GM18873 (cell line): Measurements from ENCODE around the gene RNF214.

Experiments
- ATAC-seq: cut with Tn5 transposase; IDR thresholded peaks from one replicate; pipeline ENCODE4 v1.9.1; 2021; ENCODE audit warnings: mild to moderate bottlenecking, moderate library complexity, moderate number of reproducible peaks; ENCODE audit not compliant: unreplicated experiment, low FRiP score

RNF214 gene

GRCh38 chr11:117212697-117213355 lies 19.6 kb upstream of the RNF214 start:
- ATAC-seq = no peak

GRCh38 chr11:117214404-117215110 lies 17.9 kb upstream of the RNF214 start:
- ATAC-seq = no peak

GRCh38 chr11:117217141-117218084 lies 15.1 kb upstream of the RNF214 start:
- ATAC-seq = no peak

GRCh38 chr11:117218133-117218915 lies 14.1 kb upstream of the RNF214 start:
- no peak for ATAC-seq

- ATAC-seq = no peak
Observed at GRCh38 chr11:117219001-117219400, 13.5 kb upstream of the RNF214 start.

- no peak for ATAC-seq
Observed at GRCh38 chr11:117219455-117219854, 13.0 kb upstream of the RNF214 start.

- ATAC-seq = no peak
Observed at GRCh38 chr11:117219995-117220394, 12.5 kb upstream of the RNF214 start.

DNA sequence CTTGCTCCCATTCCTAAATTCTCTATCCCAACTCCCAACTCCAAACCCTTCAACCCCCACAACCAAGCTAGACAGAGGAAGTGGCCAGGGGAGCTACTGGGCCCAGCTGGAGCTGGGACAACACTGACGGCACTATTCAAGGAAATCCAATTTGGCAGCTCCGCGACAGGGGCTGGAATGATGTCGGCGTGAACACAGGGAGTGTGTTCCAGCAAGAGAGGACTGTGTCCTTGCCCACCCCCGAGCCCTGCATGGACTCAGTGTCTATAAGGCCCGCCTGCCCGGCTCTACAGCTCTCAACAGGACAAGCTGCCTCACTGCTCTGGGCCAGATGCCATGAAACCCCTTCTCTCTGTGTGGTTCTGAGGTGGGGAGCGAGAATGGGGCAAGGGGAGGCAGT lies 11.9 kb upstream of the RNF214 start:
- no peak for ATAC-seq

- no peak for ATAC-seq
Observed at GRCh38 chr11:117220999-117221774, 11.3 kb upstream of the RNF214 start.

GRCh38 chr11:117221775-117222517 lies 10.5 kb upstream of the RNF214 start:
- no peak for ATAC-seq

GRCh38 chr11:117222991-117223740 lies 9.3 kb upstream of the RNF214 start:
- ATAC-seq = no peak

DNA sequence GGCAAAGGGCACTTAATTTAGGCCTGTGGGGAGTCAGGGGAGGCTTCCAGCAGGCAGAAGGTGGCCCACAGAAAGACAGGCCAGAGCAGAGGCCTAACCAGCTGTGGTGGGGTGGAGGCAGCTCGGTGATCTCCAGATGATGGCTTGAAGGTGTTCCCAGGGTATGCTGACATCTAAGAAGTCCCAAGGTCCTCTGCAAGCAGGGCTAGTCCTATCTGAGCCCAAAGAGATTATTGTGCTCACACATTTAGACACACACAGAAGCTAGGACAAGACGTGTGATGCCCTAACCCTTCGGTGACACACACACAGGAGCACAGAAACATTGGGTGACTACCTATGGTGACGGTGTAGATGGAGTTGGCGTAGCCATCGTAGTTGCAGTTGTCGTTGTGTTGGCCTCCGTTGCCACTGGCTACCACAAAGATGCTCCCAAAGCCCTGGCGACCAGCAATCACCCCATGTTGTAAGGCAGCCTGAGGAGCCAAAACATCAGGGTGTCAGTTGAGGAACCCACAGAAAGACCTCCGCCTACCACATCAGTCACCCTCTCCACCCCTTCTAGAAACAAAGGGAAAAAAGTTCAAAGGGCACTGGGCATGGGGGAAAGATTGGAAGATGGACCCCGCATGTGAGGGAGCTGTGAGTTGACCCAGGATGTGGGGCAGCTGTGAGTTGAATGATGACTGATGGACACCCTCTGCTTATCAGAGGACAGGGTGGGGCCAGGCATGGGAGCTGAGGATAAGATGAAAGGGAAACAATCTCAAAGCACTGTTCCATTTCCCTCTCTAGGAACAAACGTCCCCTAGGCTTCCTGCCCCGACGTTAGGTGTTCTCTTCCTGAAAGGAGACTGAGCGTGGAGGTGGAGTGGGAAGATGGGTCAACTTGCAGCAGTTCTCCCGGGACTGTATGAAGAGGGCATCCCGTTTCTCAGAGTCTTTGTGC lies 8.5 kb upstream of the RNF214 start:
- no peak for ATAC-seq

- ATAC-seq = no peak
Observed at GRCh38 chr11:117225553-117226170, 6.8 kb upstream of the RNF214 start.

DNA sequence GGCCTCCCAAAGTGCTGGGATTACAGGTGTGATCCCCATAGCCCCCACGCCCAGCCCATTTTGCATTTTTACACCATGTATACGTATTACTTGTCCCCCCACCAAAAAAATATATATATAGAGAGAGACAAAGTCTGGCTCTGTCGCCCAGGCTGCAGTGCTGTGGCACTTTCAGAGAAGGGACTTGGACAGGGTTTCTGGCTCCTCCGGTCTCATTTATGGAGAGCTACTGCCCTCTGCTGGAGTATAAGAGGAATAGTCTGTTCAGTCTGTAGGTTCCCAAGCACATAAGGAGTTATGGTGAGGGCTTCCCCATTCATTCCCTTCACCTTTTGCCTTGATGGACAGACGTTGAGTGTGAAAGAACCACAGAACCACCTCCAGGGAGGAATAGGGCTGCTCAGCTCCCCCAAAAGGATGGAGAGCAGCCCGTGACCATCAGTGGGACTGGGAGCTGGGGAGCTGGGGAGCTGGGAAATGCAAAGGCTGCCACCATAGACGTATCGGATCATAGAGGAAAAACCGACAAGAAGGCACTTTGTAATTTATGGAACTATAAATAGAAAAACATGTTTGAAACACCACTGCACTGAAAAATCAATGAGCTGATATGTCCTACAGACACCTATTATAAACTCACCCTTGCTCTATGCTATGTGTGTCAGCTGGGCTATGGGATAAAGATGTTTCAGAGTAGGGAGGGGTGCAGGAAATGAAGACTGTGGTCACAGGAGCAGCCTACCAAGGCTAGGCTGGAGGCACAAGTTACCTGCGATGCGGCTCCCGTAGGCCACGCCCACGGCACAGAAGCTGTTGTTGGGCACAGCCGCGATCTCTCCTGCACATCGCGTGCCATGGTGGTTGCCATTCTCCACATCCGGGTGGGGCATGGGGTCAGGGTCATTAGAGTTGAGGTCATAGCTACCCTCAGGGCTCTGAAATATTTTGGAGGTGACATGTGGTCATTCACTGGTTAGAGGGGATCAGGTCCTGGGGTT lies 5.8 kb upstream of the RNF214 start:
- no peak for ATAC-seq

GRCh38 chr11:117228091-117228490 lies 4.4 kb upstream of the RNF214 start:
- no peak for ATAC-seq
